Endothelial cell of umbilical vein (primary cell): ENCODE measurements around the gene PDHX. TPM values are rescaled to one million over a fixed set of nuclear protein-coding genes. Genes with fewer than 3 reads are reported as not detected.

Source experiments
- BruUV-seq: library from RNA; stranded (reverse); fragments of 400-500 nt; replicated peaks from 2 replicates; lab custom pipeline; 2021; lab: Mats Ljungman, UMichigan
- CTCF ChIA-PET: fragments of 300-600, 350-600 bp; sonication (Branson Sonifier 250); formaldehyde crosslinking; loops from one replicate; lab custom pipeline; 2021; ENCODE audit warnings: antibody characterized with exemption, inconsistent platforms; lab: Charles Lee
- POLR2A ChIA-PET: fragments of 300-600, 350-600 bp; sonication (Branson Sonifier 250); formaldehyde crosslinking; loops from one replicate; lab custom pipeline; 2021; ENCODE audit warnings: antibody characterized with exemption, inconsistent platforms; lab: Charles Lee
- DNase-seq: peaks from one replicate; pipeline ENCODE4 v3.0.0-alpha.2; 2011; ENCODE audit warnings: low read depth, low spot score
- FAIRE-seq: peaks from 2 replicates; lab custom pipeline; 2011; peaks lifted over from hg19 to GRCh38; lab: Jason Lieb, UNC
- H2AFZ ChIP-seq: 2 replicates; pipeline ENCODE4 v1.6.0; 2012; ENCODE audit warnings: low read depth, low read length, control low read depth, inconsistent platforms
- H3K27ac ChIP-seq: 2 replicates; pipeline ENCODE4 v1.5.1; 2011; ENCODE audit warnings: low read depth, mild to moderate bottlenecking, control low read depth, low read length, moderate library complexity; ENCODE audit not compliant: insufficient read depth
- H3K27me3 ChIP-seq, 2 experiments: 2 replicates each; pipeline versions ENCODE4 v1.6.0 to v1.6.1; 2011; ENCODE audit warnings: low read length in 2 of 2, mixed read lengths in 1 of 2; ENCODE audit not compliant: control insufficient read depth in 2 of 2, insufficient read depth in 2 of 2
- H3K36me3 ChIP-seq, 2 experiments: 2 replicates in 1 of 2; 3 replicates in 1 of 2; pipeline ENCODE4 v1.5.1; 2011; ENCODE audit warnings: low read length in 2 of 2, mild to moderate bottlenecking in 1 of 2, moderate library complexity in 1 of 2; ENCODE audit not compliant: control insufficient read depth in 2 of 2, insufficient read depth in 2 of 2; ENCODE audit errors: extremely low read depth in 1 of 2
- H3K4me1 ChIP-seq: 3 replicates; pipeline ENCODE4 v1.5.1; 2011; ENCODE audit warnings: mild to moderate bottlenecking, low read length; ENCODE audit not compliant: control insufficient read depth, insufficient read depth; ENCODE audit errors: extremely low read depth
- H3K4me2 ChIP-seq: 2 replicates; pipeline ENCODE4 v1.6.1; 2011; ENCODE audit warnings: low read length, control low read depth, mixed read lengths; ENCODE audit not compliant: insufficient read depth
- H3K4me3 ChIP-seq, 3 experiments: fragments of 200-600 bp in 1 of 3; sonication (generic), shearing (Covaris generic) in 1 of 3; replicated peaks in 1 of 3; 2 replicates each; pipeline ENCODE4 v1.5.1; 2011 to 2016; ENCODE audit warnings: control low read depth in 3 of 3, low read length in 3 of 3, mild to moderate bottlenecking in 2 of 3, inconsistent platforms in 1 of 3, low read depth in 1 of 3, moderate library complexity in 1 of 3; ENCODE audit not compliant: insufficient read depth in 1 of 3
- H3K79me2 ChIP-seq: 2 replicates; pipeline ENCODE4 v1.6.0; 2012; ENCODE audit warnings: low read length, inconsistent platforms; ENCODE audit not compliant: control insufficient read depth, insufficient read depth
- H3K9ac ChIP-seq: replicated peaks from 2 replicates; pipeline ENCODE3; 2011; ENCODE audit warnings: low read length, control low read depth; ENCODE audit not compliant: insufficient read depth; ENCODE audit errors: extremely low read depth
- H3K9me1 ChIP-seq: replicated peaks from 3 replicates; pipeline ENCODE4 v1.6.0; 2011; ENCODE audit warnings: mild to moderate bottlenecking, low read length; ENCODE audit not compliant: control insufficient read depth, insufficient read depth; ENCODE audit errors: extremely low read depth
- H3K9me3 ChIP-seq: replicated peaks from 2 replicates; pipeline ENCODE4 v1.5.1; 2012; ENCODE audit warnings: low read length, inconsistent platforms; ENCODE audit not compliant: control insufficient read depth, insufficient read depth
- H4K20me1 ChIP-seq: replicated peaks from 2 replicates; pipeline ENCODE3; 2011; ENCODE audit warnings: mild to moderate bottlenecking, low read length; ENCODE audit not compliant: control insufficient read depth, insufficient read depth; ENCODE audit errors: extremely low read depth
- CTCF ChIP-seq, 2 donors: IDR thresholded peaks; 1 replicate in 1 of 2; 2 replicates in 1 of 2; pipeline ENCODE4 v1.5.1; 2011; ENCODE audit warnings: low read length in 2 of 2, mild to moderate bottlenecking in 2 of 2, moderate library complexity in 2 of 2, control low read depth in 1 of 2, inconsistent platforms in 1 of 2, low read depth in 1 of 2; ENCODE audit not compliant: insufficient read depth in 1 of 2; ENCODE audit errors: extremely low read depth in 1 of 2
- EZH2 ChIP-seq: IDR thresholded peaks from 2 replicates; pipeline ENCODE4 v1.6.1; 2012; ENCODE audit warnings: borderline replicate concordance, low read depth, mild to moderate bottlenecking, moderate library complexity, low read length, inconsistent platforms; ENCODE audit not compliant: severe bottlenecking
- FOS ChIP-seq: IDR thresholded peaks from 2 replicates; pipeline ENCODE4 v1.6.1; 2011; ENCODE audit warnings: mild to moderate bottlenecking, low read length, moderate library complexity, borderline replicate concordance; ENCODE audit not compliant: insufficient read depth
- GATA2 ChIP-seq: IDR thresholded peaks from 2 replicates; pipeline ENCODE4 v1.7.0; 2011; ENCODE audit warnings: low read depth, mild to moderate bottlenecking, moderate library complexity, mixed read lengths, low read length; ENCODE audit not compliant: insufficient read length, insufficient read depth
- JUN ChIP-seq: IDR thresholded peaks from 2 replicates; pipeline ENCODE4 v1.6.1; 2011; ENCODE audit warnings: borderline replicate concordance, low read depth; ENCODE audit not compliant: insufficient read length, insufficient read depth
- MAX ChIP-seq: IDR thresholded peaks from 2 replicates; pipeline ENCODE4 v1.6.1; 2011; ENCODE audit not compliant: insufficient read depth, insufficient read length
- MYC ChIP-seq: IDR thresholded peaks from one replicate; pipeline ENCODE4 v1.6.1; 2011; ENCODE audit warnings: mild to moderate bottlenecking, low read depth, low read length
- POLR2A ChIP-seq: IDR thresholded peaks from 2 replicates; pipeline ENCODE4 v1.6.1; 2012; ENCODE audit warnings: low read depth, mild to moderate bottlenecking, control low read depth, low read length
- POLR2AphosphoS5 ChIP-seq: IDR thresholded peaks from 2 replicates; pipeline ENCODE4 v1.6.1; 2012; ENCODE audit warnings: low read depth, mild to moderate bottlenecking, control low read depth, low read length, moderate library complexity; ENCODE audit not compliant: insufficient read depth
- dilution Hi-C: fragments of 300-500 bp; cut with MboI; formaldehyde crosslinking; loops from one replicate; pipeline ENCODE4 v1.15.0; 2019; ENCODE audit warnings: low sequenced_read_pairs; ENCODE audit not compliant: extremely low pct_ligation_motif_present
- intact Hi-C: fragments of 100-400 bp; cut with micrococcal nuclease; formaldehyde crosslinking; loops from one replicate; pipeline ENCODE4 v1.10.0; 2022
- polyA plus RNA-seq, 4 experiments: library from polyadenylated mRNA; depleted of rRNA in 3 of 4; stranded (reverse) in 3 of 4; unstranded in 1 of 4; fragments of >200 nt; gene quantifications; 2 replicates each; pipeline versions ENCODE4 v1.2.1 to v1.2.3, GENCODE V29; 2011 to 2012; ENCODE audit warnings: missing spikeins in 1 of 4
- total RNA-seq: library from RNA; stranded (reverse); gene quantifications from 2 replicates; pipeline ENCODE4 v1.2.3, GENCODE V29; 2021

Gene PDHX
- total and polyA plus RNA-seq, 2 donors (not counting 3 experiments of a cell fraction or from before 2014, with no cell fraction given): 10.5 to 30.5 TPM

- FAIRE-seq: no peak
- no peak overlapping the region for H3K27ac ChIP-seq
- CTCF ChIA-PET: no interaction called here
- no peak overlapping the region for H3K4me2 ChIP-seq
- H3K9me1 ChIP-seq: no peaks in the 10 kb centered on the region
- BruUV-seq: no TSS peak
- no peak for TF ChIP-seq MYC
- no peak for TF ChIP-seq GATA2
- TF ChIP-seq POLR2AphosphoS5: no peak
- no peak for TF ChIP-seq EZH2
- TF ChIP-seq MAX: no peak
- no peak for TF ChIP-seq CTCF (IDR thresholded peaks at IDR 0.05; ENCODE audit: extremely low read depth in 1 of 2, insufficient read depth in 1 of 2, low read depth in 1 of 2, low read length in 2 of 2)
- TF ChIP-seq JUN: no peak
- TF ChIP-seq POLR2A: no peak
- no peak for TF ChIP-seq FOS
- POLR2A ChIA-PET: no interaction called here
- dilution Hi-C loops: no loop called here
- no peak for DNase-seq
- no peaks in the 10 kb centered on the region for H3K9me3 ChIP-seq
- H4K20me1 ChIP-seq: no peaks in the 10 kb centered on the region
- H3K36me3 ChIP-seq: no peaks in the 10 kb centered on the region
- H3K4me1 ChIP-seq: peaks cover 19% of the 10 kb centered on the region
- no peak overlapping the region for H3K4me3 ChIP-seq
- no peaks in the 10 kb centered on the region for H3K79me2 ChIP-seq
- intact Hi-C loops: no loop called here
- no peak overlapping the region for H2AFZ ChIP-seq
- no peak overlapping the region for H3K9ac ChIP-seq
- peaks cover 0 to 7% of the 10 kb centered on the region in 2 experiments for H3K27me3 ChIP-seq
Observed at GRCh38 chr11:35038211-35038928, 122.0 kb downstream of the PDHX start.
